ENCODE results near the gene MMP11.

Gene MMP11

GRCh38 chr22:23828800-23829680 lies 56.4 kb downstream of the MMP11 start:
- no CpG with 5 or more reads among the region's 10 CpGs for WGBS (ENCODE audit: extremely low coverage, insufficient coverage, low lambda C conversion rate)
- Histone ChIP-seq H4K8ac (ENCODE audit: low read depth, low read length) (no peak overlapping the region), H3K18ac (ENCODE audit: low read length) (no peak overlapping the region), H2BK5ac (ENCODE audit: low read length) (no peak overlapping the region), H3K4me1 (ENCODE audit: control insufficient read depth, low read depth, low read length) (no peaks in the 10 kb centered on the region), H2AK5ac (ENCODE audit: low read length) (no peak overlapping the region), H2BK120ac (ENCODE audit: low read depth, low read length) (no peak overlapping the region), H3K27me3 (ENCODE audit: insufficient read depth, low read length, poor library complexity) (no peaks in the 10 kb centered on the region), H2BK15ac (replicated peaks; ENCODE audit: low read depth) (no peak overlapping the region), H3K27ac (ENCODE audit: low read depth, low read length) (no peak overlapping the region), H3K56ac (ENCODE audit: low read length) (no peak overlapping the region), H3K36me3 (ENCODE audit: control insufficient read depth, insufficient read depth, low read length) (peaks cover 18% of the 10 kb centered on the region), H3K9ac (ENCODE audit: low read length) (no peak overlapping the region), H3K79me1 (ENCODE audit: low read length) (peaks cover 3% of the 10 kb centered on the region), H3K4me2 (ENCODE audit: low read length) (no peak overlapping the region), H4K5ac (ENCODE audit: low read length) (no peak overlapping the region), H3K4me3 (ENCODE audit: low read length) (no peak overlapping the region), H3K79me2 (ENCODE audit: control insufficient read depth, insufficient read depth, low read length) (no peaks in the 10 kb centered on the region), H3K4ac (ENCODE audit: low read depth, low read length) (no peak overlapping the region), H3K23ac (ENCODE audit: low read length) (no peak overlapping the region)
- DNase-seq, result no peak

DNA sequence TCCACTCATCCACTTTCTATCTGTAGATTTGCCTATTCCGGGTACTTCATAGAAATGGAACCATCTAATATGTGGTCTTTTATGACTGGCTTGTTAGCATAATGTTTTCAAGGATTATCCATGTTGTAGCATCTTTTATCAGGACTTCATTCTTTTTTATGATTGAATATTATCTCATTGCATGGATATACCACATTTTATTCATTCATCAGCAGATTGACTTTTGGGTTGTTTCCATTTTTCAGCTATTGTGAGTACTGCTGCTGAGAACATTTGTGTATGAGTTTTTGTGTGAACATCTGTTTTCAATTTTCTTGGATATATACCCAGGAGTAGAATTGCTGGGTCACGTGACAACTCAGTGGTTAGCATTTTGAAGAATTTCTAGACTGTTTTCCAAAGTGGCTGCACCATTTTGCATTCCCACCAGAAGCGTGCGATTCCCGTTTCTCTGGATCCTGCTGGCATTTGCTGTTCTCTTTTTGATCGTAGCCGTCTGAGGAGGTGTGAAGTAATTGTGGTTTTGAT lies 57.3 kb downstream of the MMP11 start:
- no CpG with 5 or more reads among the region's 7 CpGs for WGBS (ENCODE audit: extremely low coverage, insufficient coverage, low lambda C conversion rate)
- peaks cover 12% of the 10 kb centered on the region for H3K36me3 ChIP-seq (ENCODE audit: control insufficient read depth, insufficient read depth, low read length)
- no peak overlapping the region for H3K4me2 ChIP-seq (ENCODE audit: low read length)
- no peak overlapping the region for H3K23ac ChIP-seq (ENCODE audit: low read length)
- peaks cover 3% of the 10 kb centered on the region for H3K79me1 ChIP-seq (ENCODE audit: low read length)
- DNase-seq, result no peak
- H2BK120ac ChIP-seq (ENCODE audit: low read depth, low read length), result no peak overlapping the region
- no peak overlapping the region for H3K4me3 ChIP-seq (ENCODE audit: low read length)
- H2AK5ac ChIP-seq (ENCODE audit: low read length), result no peak overlapping the region
- no peak overlapping the region for H3K27ac ChIP-seq (ENCODE audit: low read depth, low read length)
- H3K79me2 ChIP-seq (ENCODE audit: control insufficient read depth, insufficient read depth, low read length), result no peaks in the 10 kb centered on the region
- no peak overlapping the region for H2BK15ac ChIP-seq (replicated peaks; ENCODE audit: low read depth)
- H4K8ac ChIP-seq (ENCODE audit: low read depth, low read length), result no peak overlapping the region
- H3K18ac ChIP-seq (ENCODE audit: low read length), result no peak overlapping the region
- H4K5ac ChIP-seq (ENCODE audit: low read length), result no peak overlapping the region
- no peaks in the 10 kb centered on the region for H3K4me1 ChIP-seq (ENCODE audit: control insufficient read depth, low read depth, low read length)
- H3K56ac ChIP-seq (ENCODE audit: low read length), result no peak overlapping the region
- H3K4ac ChIP-seq (ENCODE audit: low read depth, low read length), result no peak overlapping the region
- H3K9ac ChIP-seq (ENCODE audit: low read length), result no peak overlapping the region
- no peak overlapping the region for H2BK5ac ChIP-seq (ENCODE audit: low read length)
- no peaks in the 10 kb centered on the region for H3K27me3 ChIP-seq (ENCODE audit: insufficient read depth, low read length, poor library complexity)

DNA sequence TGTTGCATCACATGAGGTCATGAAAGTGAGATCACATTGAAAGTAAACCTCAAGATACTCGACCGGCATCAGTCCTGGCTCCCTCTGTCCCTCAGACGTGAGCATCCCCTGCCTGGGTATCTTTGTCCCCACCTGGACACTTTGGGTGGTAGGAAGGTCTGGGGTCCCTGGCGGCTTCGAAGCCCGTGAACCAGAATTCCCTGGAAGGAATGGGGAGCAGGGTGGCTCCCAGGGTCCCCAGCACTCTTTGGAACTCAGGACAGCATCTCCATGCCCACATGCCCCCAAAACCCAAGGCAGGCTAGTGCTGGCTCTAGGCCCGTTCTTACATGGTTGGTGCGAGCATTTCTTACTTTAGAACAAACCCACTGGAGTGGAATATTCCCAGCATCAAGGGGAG lies 58.6 kb downstream of the MMP11 start:
- no peak overlapping the region for H3K18ac ChIP-seq (ENCODE audit: low read length)
- H3K9ac ChIP-seq (ENCODE audit: low read length), result no peak overlapping the region
- peaks cover 3% of the 10 kb centered on the region for H3K79me1 ChIP-seq (ENCODE audit: low read length)
- H3K23ac ChIP-seq (ENCODE audit: low read length), result no peak overlapping the region
- H3K36me3 ChIP-seq (ENCODE audit: control insufficient read depth, insufficient read depth, low read length), result peaks cover 13% of the 10 kb centered on the region
- no peak overlapping the region for H4K5ac ChIP-seq (ENCODE audit: low read length)
- no peak overlapping the region for H2AK5ac ChIP-seq (ENCODE audit: low read length)
- H3K4ac ChIP-seq (ENCODE audit: low read depth, low read length), result no peak overlapping the region
- no peak overlapping the region for H2BK120ac ChIP-seq (ENCODE audit: low read depth, low read length)
- no peak overlapping the region for H3K56ac ChIP-seq (ENCODE audit: low read length)
- no peak overlapping the region for H2BK15ac ChIP-seq (replicated peaks; ENCODE audit: low read depth)
- no peak overlapping the region for H3K4me2 ChIP-seq (ENCODE audit: low read length)
- WGBS (ENCODE audit: extremely low coverage, insufficient coverage, low lambda C conversion rate), result no CpG with 5 or more reads among the region's 8 CpGs
- H3K79me2 ChIP-seq (ENCODE audit: control insufficient read depth, insufficient read depth, low read length), result no peaks in the 10 kb centered on the region
- no peak overlapping the region for H2BK5ac ChIP-seq (ENCODE audit: low read length)
- no peaks in the 10 kb centered on the region for H3K4me1 ChIP-seq (ENCODE audit: control insufficient read depth, low read depth, low read length)
- DNase-seq, result no peak
- no peak overlapping the region for H4K8ac ChIP-seq (ENCODE audit: low read depth, low read length)
- no peaks in the 10 kb centered on the region for H3K27me3 ChIP-seq (ENCODE audit: insufficient read depth, low read length, poor library complexity)
- H3K27ac ChIP-seq (ENCODE audit: low read depth, low read length), result no peak overlapping the region
- H3K4me3 ChIP-seq (ENCODE audit: low read length), result no peak overlapping the region

DNA sequence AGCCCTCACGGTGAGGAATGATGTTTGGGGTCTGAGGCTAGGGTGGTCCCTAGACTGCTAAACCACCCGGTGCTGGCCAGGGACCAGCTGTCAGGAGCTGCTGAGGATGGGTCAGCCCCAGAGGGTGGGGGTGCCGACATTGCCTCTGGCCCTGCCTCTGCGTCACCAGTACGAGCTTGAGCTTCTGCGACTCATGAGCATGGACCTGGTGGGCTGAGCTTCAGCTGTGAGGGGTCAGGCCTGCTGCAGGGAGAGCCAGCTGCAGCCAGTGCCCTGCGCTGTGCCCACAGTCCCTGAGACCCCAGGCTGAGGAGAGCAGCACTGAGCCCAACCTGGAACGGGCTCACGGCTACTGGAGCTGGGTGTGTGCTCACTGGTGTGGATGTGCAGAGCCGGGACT lies 59.1 kb downstream of the MMP11 start:
- no peak for DNase-seq
- H2BK120ac ChIP-seq (ENCODE audit: low read depth, low read length), result no peak overlapping the region
- H3K36me3 ChIP-seq (ENCODE audit: control insufficient read depth, insufficient read depth, low read length), result peaks cover 11% of the 10 kb centered on the region
- H3K79me2 ChIP-seq (ENCODE audit: control insufficient read depth, insufficient read depth, low read length), result no peaks in the 10 kb centered on the region
- no peak overlapping the region for H3K27ac ChIP-seq (ENCODE audit: low read depth, low read length)
- H3K27me3 ChIP-seq (ENCODE audit: insufficient read depth, low read length, poor library complexity), result no peaks in the 10 kb centered on the region
- no peaks in the 10 kb centered on the region for H3K4me1 ChIP-seq (ENCODE audit: control insufficient read depth, low read depth, low read length)
- H3K9ac ChIP-seq (ENCODE audit: low read length), result no peak overlapping the region
- H3K56ac ChIP-seq (ENCODE audit: low read length), result no peak overlapping the region
- no CpG with 5 or more reads among the region's 10 CpGs for WGBS (ENCODE audit: extremely low coverage, insufficient coverage, low lambda C conversion rate)
- no peak overlapping the region for H4K5ac ChIP-seq (ENCODE audit: low read length)
- no peak overlapping the region for H2AK5ac ChIP-seq (ENCODE audit: low read length)
- H3K79me1 ChIP-seq (ENCODE audit: low read length), result peaks cover 3% of the 10 kb centered on the region
- H2BK5ac ChIP-seq (ENCODE audit: low read length), result no peak overlapping the region
- no peak overlapping the region for H3K4me2 ChIP-seq (ENCODE audit: low read length)
- no peak overlapping the region for H3K4ac ChIP-seq (ENCODE audit: low read depth, low read length)
- H3K23ac ChIP-seq (ENCODE audit: low read length), result no peak overlapping the region
- no peak overlapping the region for H2BK15ac ChIP-seq (replicated peaks; ENCODE audit: low read depth)
- H3K4me3 ChIP-seq (ENCODE audit: low read length), result no peak overlapping the region
- H3K18ac ChIP-seq (ENCODE audit: low read length), result no peak overlapping the region
- no peak overlapping the region for H4K8ac ChIP-seq (ENCODE audit: low read depth, low read length)

- Histone ChIP-seq H3K79me1 (ENCODE audit: low read length) (peaks cover 3% of the 10 kb centered on the region), H2BK120ac (ENCODE audit: low read depth, low read length) (no peak overlapping the region), H3K36me3 (ENCODE audit: control insufficient read depth, insufficient read depth, low read length) (peaks cover 6% of the 10 kb centered on the region), H3K4me3 (ENCODE audit: low read length) (no peak overlapping the region), H3K4me2 (ENCODE audit: low read length) (no peak overlapping the region), H3K56ac (ENCODE audit: low read length) (no peak overlapping the region), H3K79me2 (ENCODE audit: control insufficient read depth, insufficient read depth, low read length) (no peaks in the 10 kb centered on the region), H3K4me1 (ENCODE audit: control insufficient read depth, low read depth, low read length) (no peaks in the 10 kb centered on the region), H3K4ac (ENCODE audit: low read depth, low read length) (no peak overlapping the region), H3K27me3 (ENCODE audit: insufficient read depth, low read length, poor library complexity) (no peaks in the 10 kb centered on the region), H4K8ac (ENCODE audit: low read depth, low read length) (no peak overlapping the region), H3K18ac (ENCODE audit: low read length) (no peak overlapping the region), H3K23ac (ENCODE audit: low read length) (no peak overlapping the region), H3K27ac (ENCODE audit: low read depth, low read length) (no peak overlapping the region), H3K9ac (ENCODE audit: low read length) (no peak overlapping the region), H4K5ac (ENCODE audit: low read length) (no peak overlapping the region), H2BK15ac (replicated peaks; ENCODE audit: low read depth) (no peak overlapping the region), H2AK5ac (ENCODE audit: low read length) (no peak overlapping the region), H2BK5ac (ENCODE audit: low read length) (no peak overlapping the region)
- DNase-seq, result no peak
- WGBS (ENCODE audit: extremely low coverage, insufficient coverage, low lambda C conversion rate), result no CpG with 5 or more reads among the region's 11 CpGs
Observed at GRCh38 chr22:23832226-23833016, 59.8 kb downstream of the MMP11 start.

All from mesendoderm (in vitro differentiated cells).